NT2/D1 (cell line): ENCODE data around the gene SH2D5.

Source experiments
- DNase-seq: peaks from one replicate; pipeline ENCODE4 v3.0.0-alpha.2; 2011; ENCODE audit warnings: low read depth, low spot score
- H3K27me3 ChIP-seq: 2 replicates; pipeline ENCODE4 v1.6.0; 2011; ENCODE audit warnings: mild to moderate bottlenecking; ENCODE audit not compliant: insufficient read length, insufficient read depth
- H3K36me3 ChIP-seq: 2 replicates; pipeline ENCODE4 v1.6.1; 2011; ENCODE audit warnings: mild to moderate bottlenecking, low read length, mixed read lengths; ENCODE audit not compliant: insufficient read depth, insufficient read length
- H3K4me1 ChIP-seq: 2 replicates; pipeline ENCODE4 v1.5.1; 2011; ENCODE audit not compliant: insufficient read depth, insufficient read length
- H3K4me3 ChIP-seq: 2 replicates; pipeline ENCODE4 v1.5.1; 2011; ENCODE audit warnings: low read depth; ENCODE audit not compliant: insufficient read length
- H3K9ac ChIP-seq: 2 replicates; pipeline ENCODE4 v1.6.0; 2011; ENCODE audit warnings: low read depth; ENCODE audit not compliant: insufficient read length
- H3K9me3 ChIP-seq: 2 replicates; pipeline ENCODE4 v1.5.1; 2011; ENCODE audit warnings: mild to moderate bottlenecking, low read length; ENCODE audit not compliant: insufficient read depth
- SUZ12 ChIP-seq: IDR thresholded peaks from 2 replicates; pipeline ENCODE4 v1.6.1; 2011; ENCODE audit not compliant: insufficient read length, insufficient read depth; ENCODE audit errors: extremely low read depth
- YY1 ChIP-seq: IDR thresholded peaks from 2 replicates; pipeline ENCODE4 v1.6.1; 2011; ENCODE audit not compliant: insufficient read length, insufficient read depth
- ZNF274 ChIP-seq: IDR thresholded peaks from 2 replicates; pipeline ENCODE4 v1.6.1; 2011; ENCODE audit warnings: mild to moderate bottlenecking, low read depth, low read length

The SH2D5 gene

GRCh38 chr1:20732071-20732587 lies 374 bp downstream of the SH2D5 start:
- Histone ChIP-seq H3K36me3 (no peaks in the 10 kb centered on the region), H3K9ac (peak overlapping the region; percentile 68), H3K27me3 (peaks cover 44% of the 10 kb centered on the region), H3K4me1 (peaks cover 16% of the 10 kb centered on the region), H3K4me3 (peak overlapping the region; percentile 56), H3K9me3 (no peaks in the 10 kb centered on the region)
- peak; percentile 35 for DNase-seq
- TF ChIP-seq SUZ12 = no peak
- no peak for TF ChIP-seq ZNF274
- no peak for TF ChIP-seq YY1

GRCh38 chr1:20731057-20731991 lies 1.2 kb downstream of the SH2D5 start:
- H3K27me3 ChIP-seq = peaks cover 44% of the 10 kb centered on the region
- TF ChIP-seq ZNF274 (no peak), SUZ12 (no peak), YY1 (no peak)
- H3K9me3 ChIP-seq = no peaks in the 10 kb centered on the region
- no peak for DNase-seq
- H3K36me3 ChIP-seq = no peaks in the 10 kb centered on the region
- peaks cover 19% of the 10 kb centered on the region for H3K4me1 ChIP-seq
- H3K9ac ChIP-seq = peak overlapping the region; percentile 42
- peak overlapping the region; percentile 47 for H3K4me3 ChIP-seq

GRCh38 chr1:20730690-20731056 lies 1.8 kb downstream of the SH2D5 start:
- no peak overlapping the region for H3K9ac ChIP-seq
- peaks cover 44% of the 10 kb centered on the region for H3K27me3 ChIP-seq
- DNase-seq = no peak
- peaks cover 20% of the 10 kb centered on the region for H3K4me1 ChIP-seq
- TF ChIP-seq YY1 = no peak
- no peaks in the 10 kb centered on the region for H3K36me3 ChIP-seq
- no peak overlapping the region for H3K4me3 ChIP-seq
- no peaks in the 10 kb centered on the region for H3K9me3 ChIP-seq

GRCh38 chr1:20729990-20730689 lies 2.4 kb downstream of the SH2D5 start:
- Histone ChIP-seq H3K9me3 (no peaks in the 10 kb centered on the region), H3K36me3 (no peaks in the 10 kb centered on the region), H3K4me1 (peaks cover 23% of the 10 kb centered on the region), H3K27me3 (peaks cover 44% of the 10 kb centered on the region), H3K4me3 (no peak overlapping the region), H3K9ac (no peak overlapping the region)
- no peak for TF ChIP-seq YY1
- TF ChIP-seq SUZ12 = no peak
- no peak for TF ChIP-seq ZNF274
- DNase-seq = no peak

GRCh38 chr1:20729155-20729931 lies 3.2 kb downstream of the SH2D5 start:
- Histone ChIP-seq H3K36me3 (no peaks in the 10 kb centered on the region), H3K9ac (no peak overlapping the region), H3K9me3 (no peaks in the 10 kb centered on the region), H3K4me3 (no peak overlapping the region), H3K4me1 (peaks cover 23% of the 10 kb centered on the region), H3K27me3 (peaks cover 44% of the 10 kb centered on the region)
- TF ChIP-seq SUZ12 = no peak
- TF ChIP-seq ZNF274 = no peak
- TF ChIP-seq YY1 = no peak
- DNase-seq = no peak

- H3K4me3 ChIP-seq = no peak overlapping the region
- no peak for DNase-seq
- H3K9ac ChIP-seq = peak overlapping the region; percentile 53
- H3K27me3 ChIP-seq = peaks cover 37% of the 10 kb centered on the region
- no peaks in the 10 kb centered on the region for H3K36me3 ChIP-seq
- peaks cover 25% of the 10 kb centered on the region for H3K4me1 ChIP-seq
- H3K9me3 ChIP-seq = no peaks in the 10 kb centered on the region
- no peak for TF ChIP-seq YY1
- TF ChIP-seq SUZ12 = no peak
- no peak for TF ChIP-seq ZNF274
Measured at GRCh38 chr1:20728371-20729154, 3.9 kb downstream of the SH2D5 start.
